Subcutaneous abdominal adipose tissue (tissue), 5 donors: ENCODE measurements around the gene FAM107B.

Source experiments
- H3K27ac ChIP-seq: one replicate; pipeline ENCODE4 v1.7.0; 2013; ENCODE audit warnings: low read depth, mild to moderate bottlenecking, inconsistent platforms, low read length, moderate library complexity
- H3K27me3 ChIP-seq, 5 donors: one replicate each; pipeline ENCODE4 v1.7.0; 2013; ENCODE audit warnings: low read length in 5 of 5, inconsistent platforms in 1 of 5; ENCODE audit not compliant: control insufficient read depth in 5 of 5, insufficient read depth in 4 of 5
- H3K36me3 ChIP-seq, 5 donors: one replicate each; pipeline ENCODE4 v1.7.0; 2013; ENCODE audit warnings: low read length in 5 of 5; ENCODE audit not compliant: control insufficient read depth in 5 of 5, insufficient read depth in 5 of 5
- H3K4me1 ChIP-seq, 5 donors: one replicate each; pipeline ENCODE4 v1.7.0; 2013; ENCODE audit warnings: low read length in 5 of 5, mild to moderate bottlenecking in 3 of 5, moderate library complexity in 1 of 5; ENCODE audit not compliant: control insufficient read depth in 5 of 5, insufficient read depth in 5 of 5
- H3K4me3 ChIP-seq, 5 donors: one replicate each; pipeline ENCODE4 v1.7.0; 2013; ENCODE audit warnings: low read length in 5 of 5, low read depth in 1 of 5
- H3K9ac ChIP-seq, 5 donors: one replicate each; pipeline ENCODE4 v1.7.0; 2013; ENCODE audit warnings: low read length in 5 of 5, mild to moderate bottlenecking in 4 of 5, moderate library complexity in 3 of 5
- H3K9me3 ChIP-seq, 5 donors: one replicate each; pipeline ENCODE4 v1.7.0; 2013; ENCODE audit warnings: low read length in 5 of 5; ENCODE audit not compliant: control insufficient read depth in 5 of 5
- donor health status: healthy.
- donor health status: healthy.
- donor health status: healthy.
- donor health status: healthy.
- donor health status: healthy.

The FAM107B gene

DNA sequence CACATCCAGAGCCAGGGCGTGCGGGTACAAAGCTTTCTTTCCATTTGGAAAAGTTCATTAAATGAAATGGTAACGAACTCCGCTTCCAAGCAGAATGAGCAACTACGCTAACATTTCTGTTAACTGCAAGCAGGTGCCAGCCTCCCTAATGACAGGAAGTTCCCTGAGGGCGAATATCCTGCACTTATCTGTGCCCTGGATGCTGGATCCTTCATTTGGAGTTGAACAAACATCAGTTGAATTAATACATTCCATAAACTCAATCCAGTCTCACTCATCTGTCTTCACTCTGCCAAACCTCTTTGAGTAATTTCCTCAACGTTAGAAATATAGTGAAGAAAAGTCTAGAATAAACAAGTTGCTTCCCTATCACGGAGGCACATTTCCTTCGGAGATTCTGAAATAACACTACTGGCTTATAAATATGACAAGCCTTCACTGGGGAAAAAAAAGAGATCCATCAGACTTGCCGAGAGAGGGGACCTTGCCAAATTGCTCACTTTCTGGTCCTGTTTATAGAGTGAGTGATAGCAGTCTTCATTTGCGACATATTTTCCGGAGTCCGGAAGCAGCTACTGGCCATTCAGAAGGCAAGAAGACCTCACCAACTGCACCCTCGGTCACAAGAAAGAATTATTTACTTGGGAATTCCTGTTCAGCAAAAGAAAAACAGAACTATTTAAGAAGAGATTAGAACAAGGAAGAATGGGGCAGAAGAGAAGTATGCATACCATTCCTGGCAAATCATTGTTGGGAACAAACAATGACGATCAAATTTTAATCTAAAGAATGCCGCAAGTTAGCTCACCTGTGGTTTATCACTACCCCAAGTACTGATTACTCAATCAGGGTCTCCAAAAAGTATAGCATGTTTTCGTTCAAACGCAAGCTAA lies 196.4 kb downstream of the FAM107B start:
- Histone ChIP-seq H3K4me1 (peaks cover 0 to 46% (median 34%) of the 10 kb centered on the region in 5 donors), H3K27me3 (no peaks in the 10 kb centered on the region), H3K27ac (peak overlapping the region; percentile 96), H3K9me3 (no peaks in the 10 kb centered on the region), H3K4me3 (peak overlapping the region in 1 of 5 donors; percentile 8), H3K36me3 (peaks cover 0 to 5% (median 0%) of the 10 kb centered on the region in 5 donors), H3K9ac (peak overlapping the region in 1 of 5 donors; percentile 40)

DNA sequence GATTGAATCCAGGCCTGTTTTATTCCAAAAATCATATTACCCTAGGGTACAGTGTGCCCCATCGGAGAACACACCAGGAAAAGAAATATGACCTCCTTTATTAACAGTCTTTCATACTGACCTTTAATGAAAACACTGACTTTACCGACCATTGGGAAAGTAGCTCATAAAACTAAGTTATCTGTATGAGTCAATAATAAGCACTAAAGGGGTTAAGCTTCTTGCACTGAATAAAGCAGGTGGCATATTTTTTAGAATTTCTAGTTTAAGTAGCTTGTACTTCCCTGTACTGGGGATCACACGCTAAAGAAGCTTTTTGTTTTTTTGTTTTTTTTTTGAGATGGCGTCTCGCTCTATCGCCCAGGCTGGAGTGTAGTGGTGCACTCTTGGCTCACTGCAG lies 199.8 kb downstream of the FAM107B start:
- peak overlapping the region in 1 of 5 donors; percentile 38 for H3K9ac ChIP-seq
- no peaks in the 10 kb centered on the region for H3K9me3 ChIP-seq
- H3K4me3 ChIP-seq = no peak overlapping the region
- H3K36me3 ChIP-seq = peaks cover 0 to 2% (median 0%) of the 10 kb centered on the region in 5 donors
- no peaks in the 10 kb centered on the region for H3K27me3 ChIP-seq
- H3K4me1 ChIP-seq = peaks cover 0 to 66% (median 43%) of the 10 kb centered on the region in 5 donors
- H3K27ac ChIP-seq = peak overlapping the region; percentile 52

DNA sequence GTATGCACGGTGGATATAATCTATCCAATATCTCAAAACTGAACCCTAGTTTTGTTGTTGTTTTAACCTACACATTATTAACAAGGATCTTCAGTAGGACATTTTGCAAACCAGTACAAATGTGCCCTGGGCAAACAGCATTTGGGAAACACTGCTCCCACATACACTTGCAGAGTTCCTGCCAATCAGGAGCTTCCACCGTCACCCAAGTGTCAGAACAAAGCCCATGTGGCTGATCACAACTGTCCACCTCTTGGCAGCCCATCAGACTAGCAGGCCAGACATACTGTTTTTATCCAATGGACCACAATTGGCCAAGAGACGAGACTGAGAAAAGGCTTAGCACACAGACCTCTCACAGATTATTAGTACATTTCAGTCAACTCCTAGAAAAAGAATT lies 200.4 kb downstream of the FAM107B start:
- peaks cover 0 to 2% (median 0%) of the 10 kb centered on the region in 5 donors for H3K36me3 ChIP-seq
- H3K9me3 ChIP-seq = no peaks in the 10 kb centered on the region
- H3K27me3 ChIP-seq = no peaks in the 10 kb centered on the region
- peak overlapping the region; percentile 52 for H3K27ac ChIP-seq
- peaks cover 0 to 60% (median 38%) of the 10 kb centered on the region in 5 donors for H3K4me1 ChIP-seq
- H3K9ac ChIP-seq = no peak overlapping the region
- H3K4me3 ChIP-seq = no peak overlapping the region

DNA sequence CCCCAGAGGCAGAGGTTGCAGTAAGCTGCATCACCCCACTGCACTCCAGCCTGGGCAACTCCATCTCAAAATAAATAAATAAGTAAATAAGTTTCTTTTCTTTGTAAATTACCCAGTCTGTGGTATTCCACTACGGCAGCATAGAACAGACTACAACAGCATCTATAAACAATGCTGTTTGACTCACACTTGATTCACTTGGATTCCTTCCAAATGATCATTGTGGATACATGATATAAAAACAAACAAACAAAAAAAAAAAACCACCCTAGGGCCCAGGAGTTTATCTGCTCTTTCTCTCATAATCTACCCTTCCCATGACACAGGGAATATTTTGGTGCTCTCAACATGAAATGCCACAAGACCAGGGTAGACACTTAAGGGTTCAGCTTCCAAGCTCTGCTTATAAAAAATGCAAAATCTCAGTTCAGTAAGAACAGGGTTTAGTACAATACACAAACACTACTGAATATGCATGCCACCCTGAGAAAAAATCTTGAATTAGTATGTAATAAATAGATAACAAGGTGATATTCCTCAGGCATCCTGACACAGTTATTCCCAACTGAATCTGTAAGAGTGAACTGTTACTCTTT lies 200.9 kb downstream of the FAM107B start:
- H3K4me1 ChIP-seq = peaks cover 0 to 55% (median 32%) of the 10 kb centered on the region in 5 donors
- H3K27ac ChIP-seq = peak overlapping the region; percentile 52
- no peaks in the 10 kb centered on the region for H3K9me3 ChIP-seq
- H3K4me3 ChIP-seq = no peak overlapping the region
- H3K9ac ChIP-seq = no peak overlapping the region
- H3K36me3 ChIP-seq = peaks cover 0 to 2% (median 0%) of the 10 kb centered on the region in 5 donors
- H3K27me3 ChIP-seq = no peaks in the 10 kb centered on the region

DNA sequence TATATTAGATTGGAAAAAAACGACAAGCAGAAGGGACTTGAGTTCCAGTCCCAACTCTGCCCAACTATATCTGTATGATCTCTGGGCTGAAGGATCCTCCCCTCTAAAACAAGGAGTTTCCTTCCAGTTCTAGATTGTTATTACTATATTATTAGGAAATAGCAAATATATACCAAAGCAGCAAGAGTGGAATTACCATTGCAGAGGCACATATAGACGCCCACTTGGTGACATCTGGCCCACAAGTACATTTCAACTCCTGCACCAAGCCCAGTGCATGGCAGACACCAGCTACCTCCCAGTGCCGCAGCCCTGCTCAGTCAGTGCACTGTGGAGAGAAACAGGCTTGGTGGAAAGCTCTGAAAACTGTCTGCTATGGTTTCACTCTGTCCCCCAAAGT lies 201.9 kb downstream of the FAM107B start:
- H3K9me3 ChIP-seq = no peaks in the 10 kb centered on the region
- H3K27ac ChIP-seq = no peak overlapping the region
- H3K27me3 ChIP-seq = no peaks in the 10 kb centered on the region
- no peak overlapping the region for H3K9ac ChIP-seq
- H3K4me3 ChIP-seq = no peak overlapping the region
- H3K36me3 ChIP-seq = peaks cover 0 to 8% (median 4%) of the 10 kb centered on the region in 5 donors
- H3K4me1 ChIP-seq = peaks cover 2 to 49% (median 28%) of the 10 kb centered on the region in 5 donors

DNA sequence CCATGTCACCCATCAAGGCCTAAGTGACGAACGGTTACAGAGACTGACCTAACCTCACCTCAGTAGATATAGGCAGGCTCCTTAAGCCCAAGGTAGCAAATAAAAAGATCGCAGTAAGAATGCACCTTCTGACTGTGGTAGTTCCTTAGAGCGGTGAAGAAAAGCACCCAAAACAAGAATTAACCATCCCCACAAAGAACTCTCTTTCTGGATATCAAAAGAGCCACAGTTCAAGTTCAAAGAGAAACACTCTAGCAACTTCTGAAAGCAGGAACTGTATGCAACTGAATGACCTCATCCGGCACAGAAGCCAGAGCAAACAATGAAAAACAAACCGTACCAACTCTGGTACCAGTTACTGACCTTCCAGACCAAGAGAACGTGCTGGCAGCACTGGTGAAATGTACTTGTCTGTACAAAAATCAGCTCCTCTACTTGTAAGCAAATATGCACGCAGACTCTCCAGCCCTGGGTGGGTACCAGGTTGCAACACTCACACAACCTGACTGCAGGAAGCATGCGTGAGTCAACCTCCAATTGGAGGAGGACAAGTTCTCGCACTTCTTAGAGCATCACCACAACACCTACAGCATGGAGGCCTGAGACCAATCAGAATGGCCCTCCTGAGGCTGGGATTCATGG lies 202.7 kb downstream of the FAM107B start:
- peaks cover 0 to 8% (median 6%) of the 10 kb centered on the region in 5 donors for H3K36me3 ChIP-seq
- no peak overlapping the region for H3K4me3 ChIP-seq
- H3K9ac ChIP-seq = no peak overlapping the region
- no peaks in the 10 kb centered on the region for H3K27me3 ChIP-seq
- H3K4me1 ChIP-seq = peaks cover 2 to 54% (median 32%) of the 10 kb centered on the region in 5 donors
- H3K27ac ChIP-seq = peak overlapping the region; percentile 56
- no peaks in the 10 kb centered on the region for H3K9me3 ChIP-seq

DNA sequence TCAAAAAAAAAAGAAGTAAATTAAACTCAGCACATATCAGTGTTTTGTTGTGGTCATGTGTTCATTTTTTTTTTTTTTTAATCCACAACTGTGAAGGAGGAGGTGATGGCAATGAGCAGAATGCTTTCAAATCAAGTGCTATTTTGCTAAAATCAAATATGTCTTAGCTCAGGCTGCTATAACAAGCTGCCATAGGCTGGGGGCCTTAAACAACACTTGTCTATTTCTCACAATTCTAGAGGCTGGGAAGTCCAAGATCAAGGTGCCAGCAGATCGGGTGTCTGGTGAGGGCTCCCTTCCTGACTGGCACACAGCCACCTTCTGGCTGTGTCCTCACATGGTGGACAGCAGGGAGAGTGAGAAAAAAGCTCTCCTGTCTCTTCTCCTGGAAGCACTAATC lies 203.9 kb downstream of the FAM107B start:
- Histone ChIP-seq H3K27ac (peak overlapping the region; percentile 56), H3K9ac (no peak overlapping the region), H3K27me3 (no peaks in the 10 kb centered on the region), H3K4me1 (peaks cover 2 to 65% (median 39%) of the 10 kb centered on the region in 5 donors), H3K4me3 (no peak overlapping the region), H3K9me3 (peaks cover 0 to 4% (median 3%) of the 10 kb centered on the region in 5 donors), H3K36me3 (peaks cover 0 to 14% (median 9%) of the 10 kb centered on the region in 5 donors)

DNA sequence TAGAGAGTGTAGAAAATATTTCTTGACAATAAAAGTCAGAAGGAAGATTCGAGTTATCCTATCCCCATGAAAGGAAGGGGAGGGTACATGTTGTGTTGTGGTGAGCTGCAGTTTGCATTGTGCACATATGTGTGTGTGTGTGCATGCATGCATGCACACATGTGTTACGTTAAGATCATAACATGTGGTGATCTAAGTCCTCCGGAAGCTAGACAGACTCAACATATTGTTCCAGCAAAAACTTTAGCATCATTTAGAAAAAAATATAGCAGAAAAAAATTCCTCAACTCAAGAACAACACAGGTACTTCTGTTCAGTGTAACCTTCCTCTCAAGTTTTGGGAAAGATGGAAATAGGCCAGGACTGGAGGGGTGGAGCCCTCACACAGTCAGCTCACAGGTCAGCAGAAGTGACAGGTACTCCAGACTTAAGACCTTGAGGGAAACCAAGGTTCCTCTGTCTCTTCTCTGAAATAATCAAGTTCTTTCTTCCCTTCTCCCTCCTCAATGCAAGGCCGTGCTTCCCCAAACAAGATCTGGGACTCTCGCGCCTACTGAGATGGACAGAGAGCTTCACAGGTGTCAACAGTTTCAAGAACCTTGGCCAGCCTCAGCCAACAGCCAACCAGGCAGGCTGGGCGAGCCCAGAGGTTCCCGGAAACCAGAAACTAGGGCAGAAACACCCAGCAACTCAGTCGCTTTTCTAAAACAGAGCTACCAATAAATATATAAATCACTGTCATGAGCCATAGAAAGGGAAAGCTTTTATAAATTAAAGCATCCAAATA lies 205.2 kb downstream of the FAM107B start:
- peaks cover 0 to 4% (median 3%) of the 10 kb centered on the region in 5 donors for H3K9me3 ChIP-seq
- H3K4me3 ChIP-seq = no peak overlapping the region
- no peak overlapping the region for H3K9ac ChIP-seq
- no peak overlapping the region for H3K27ac ChIP-seq
- peaks cover 4 to 71% (median 46%) of the 10 kb centered on the region in 5 donors for H3K4me1 ChIP-seq
- H3K27me3 ChIP-seq = no peaks in the 10 kb centered on the region
- H3K36me3 ChIP-seq = peaks cover 0 to 14% (median 9%) of the 10 kb centered on the region in 5 donors

DNA sequence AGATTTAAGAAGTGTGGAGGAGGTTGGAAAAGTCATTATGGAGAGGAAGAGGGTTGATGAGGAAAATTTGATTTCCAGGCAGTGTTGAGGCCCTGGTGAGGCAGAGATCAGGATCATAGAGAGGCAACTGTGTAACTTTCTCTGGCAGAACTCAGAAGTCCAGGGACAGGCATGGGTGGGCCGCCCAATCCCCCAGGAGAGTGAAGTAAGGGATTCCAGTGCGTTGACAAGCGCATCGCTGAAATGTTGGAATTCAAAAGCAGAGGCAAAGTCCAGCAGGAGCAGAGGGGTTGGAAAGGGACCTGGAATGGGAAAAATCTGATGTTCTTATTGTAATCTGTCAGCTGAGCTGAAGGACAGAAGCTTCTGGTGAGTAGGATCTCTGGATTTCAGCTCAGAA lies 207.3 kb downstream of the FAM107B start:
- Histone ChIP-seq H3K36me3 (peaks cover 0 to 14% (median 9%) of the 10 kb centered on the region in 5 donors), H3K9ac (no peak overlapping the region), H3K9me3 (peaks cover 0 to 4% (median 3%) of the 10 kb centered on the region in 5 donors), H3K27me3 (no peaks in the 10 kb centered on the region), H3K4me3 (no peak overlapping the region), H3K4me1 (peaks cover 4 to 77% (median 56%) of the 10 kb centered on the region in 5 donors), H3K27ac (peak overlapping the region; percentile 50)
